GM12878 (cell line): ENCODE data around the gene DACH1. TPM values are rescaled to one million over a fixed set of nuclear protein-coding genes. Genes with fewer than 3 reads are reported as not detected.

Experiments
- ATAC-seq: fragments of 200-7000 bp; cut with Tn5 transposase; 3 replicates; pipeline ENCODE4 v1.9.1; 2020; ENCODE audit warnings: mild to moderate bottlenecking, moderate library complexity
- BruUV-seq: library from RNA; stranded (reverse); fragments of 400-500 nt; replicated peaks from 2 replicates; lab custom pipeline; 2021; lab: Mats Ljungman, UMichigan
- CTCF ChIA-PET: fragments of 300-600 bp; sonication (Branson Sonifier 250); formaldehyde crosslinking; extraction: SDS; loops from one replicate; lab custom pipeline; 2021; ENCODE audit warnings: inconsistent platforms; lab: Yijun Ruan, JAX
- POLR2A ChIA-PET: fragments of 350-600 bp; formaldehyde crosslinking; extraction: SDS; loops from one replicate; lab custom pipeline; 2021; ENCODE audit warnings: inconsistent platforms; lab: Charles Lee
- RAD21 ChIA-PET: fragments of 300-600 bp; sonication (Branson Sonifier 250); formaldehyde crosslinking; loops from one replicate; lab custom pipeline; 2023; ENCODE audit warnings: antibody characterized with exemption; ENCODE audit not compliant: unreplicated experiment; lab: Charles Lee
- SMC1A ChIA-PET: fragments of 300-600 bp; sonication (Branson Sonifier 250); formaldehyde crosslinking; loops from one replicate; lab custom pipeline; 2023; ENCODE audit not compliant: unreplicated experiment, uncharacterized antibody; lab: Charles Lee
- DNase-seq: peaks from one replicate; pipeline ENCODE4 v3.0.0-alpha.2; 2011; ENCODE audit warnings: low read depth, low spot score
- FAIRE-seq: peaks from 3 replicates; lab custom pipeline; 2011; peaks lifted over from hg19 to GRCh38; lab: Jason Lieb, UNC
- H2AFZ ChIP-seq: 2 replicates; pipeline ENCODE4 v1.6.0; 2011; ENCODE audit warnings: low read depth, low read length, control low read depth; ENCODE audit not compliant: control insufficient read depth
- H3K27ac ChIP-seq: 2 replicates; pipeline ENCODE4 v1.5.1; 2011; ENCODE audit warnings: control low read depth; ENCODE audit not compliant: control insufficient read depth, insufficient read depth
- H3K27me3 ChIP-seq, 2 experiments: replicated peaks in 1 of 2; 2 replicates each; pipeline versions ENCODE4 v1.6.0 to v1.6.1; 2011; ENCODE audit warnings: low read length in 1 of 2; ENCODE audit not compliant: control insufficient read depth in 2 of 2, insufficient read depth in 2 of 2
- H3K36me3 ChIP-seq, 2 experiments: 2 replicates each; pipeline ENCODE4 v1.5.1; 2011; ENCODE audit warnings: low read length in 1 of 2; ENCODE audit not compliant: control insufficient read depth in 2 of 2, insufficient read depth in 2 of 2
- H3K4me1 ChIP-seq: 2 replicates; pipeline ENCODE4 v1.6.1; 2011; ENCODE audit warnings: mild to moderate bottlenecking, low read length, moderate library complexity, mixed read lengths; ENCODE audit not compliant: control insufficient read depth, insufficient read depth
- H3K4me2 ChIP-seq: 2 replicates; pipeline ENCODE4 v1.6.0; 2011; ENCODE audit warnings: control low read depth; ENCODE audit not compliant: control insufficient read depth, insufficient read depth
- H3K4me3 ChIP-seq: fragments of 200-600 bp; sonication (generic); 2 replicates; pipeline ENCODE4 v1.5.1; 2016
- H3K79me2 ChIP-seq: 2 replicates; pipeline ENCODE4 v1.6.0; 2011; ENCODE audit warnings: low read length; ENCODE audit not compliant: control insufficient read depth, insufficient read depth
- H3K9ac ChIP-seq: 2 replicates; pipeline ENCODE4 v1.8.0; 2011; ENCODE audit warnings: low read length, control low read depth, mixed read lengths; ENCODE audit not compliant: control insufficient read depth, insufficient read depth
- H3K9me3 ChIP-seq: replicated peaks from 3 replicates; pipeline ENCODE4 v1.5.1; 2011; ENCODE audit warnings: mild to moderate bottlenecking, low read length; ENCODE audit not compliant: control insufficient read depth, insufficient read depth
- H4K20me1 ChIP-seq: 2 replicates; pipeline ENCODE4 v1.6.0; 2011; ENCODE audit not compliant: control insufficient read depth, insufficient read depth
- CHD1 ChIP-seq: IDR thresholded peaks from 2 replicates; pipeline ENCODE4 v1.6.1; 2012; ENCODE audit warnings: low read depth, low read length, improper control_type of control experiment
- CREB1 ChIP-seq: IDR thresholded peaks from 2 replicates; pipeline ENCODE4 v1.6.1; 2012; ENCODE audit warnings: low read depth, mild to moderate bottlenecking, inconsistent platforms
- CREM ChIP-seq: IDR thresholded peaks from 2 replicates; pipeline ENCODE4 v1.6.1; 2014; ENCODE audit warnings: antibody characterized with exemption, low read depth
- FOXK2 ChIP-seq: fragments of 450-650 bp; IDR thresholded peaks from 2 replicates; pipeline ENCODE4 v1.6.1; 2017; ENCODE audit warnings: mild to moderate bottlenecking, moderate library complexity
- IRF3 ChIP-seq: fragments of 450-650 bp; IDR thresholded peaks from 2 replicates; pipeline ENCODE4 v1.6.1; 2014; ENCODE audit warnings: mild to moderate bottlenecking
- JUNB ChIP-seq: IDR thresholded peaks from 2 replicates; pipeline ENCODE4 v1.6.1; 2016; ENCODE audit warnings: antibody characterized with exemption, mild to moderate bottlenecking
- NFIC ChIP-seq: IDR thresholded peaks from 2 replicates; pipeline ENCODE4 v1.6.1; 2012; ENCODE audit warnings: low read depth, mild to moderate bottlenecking, inconsistent platforms, low read length, moderate library complexity
- NFYA ChIP-seq: IDR thresholded peaks from 2 replicates; pipeline ENCODE4 v1.6.1; 2011; ENCODE audit warnings: low read depth, mild to moderate bottlenecking, low read length, improper control_type of control experiment, borderline replicate concordance
- NR2C1 ChIP-seq: fragments of 450-650 bp; IDR thresholded peaks from 2 replicates; pipeline ENCODE4 v1.6.1; 2017; ENCODE audit warnings: antibody characterized with exemption, mild to moderate bottlenecking, moderate library complexity
- PAX8 ChIP-seq: fragments of 450-650 bp; IDR thresholded peaks from 2 replicates; pipeline ENCODE4 v1.6.1; 2017; ENCODE audit warnings: mild to moderate bottlenecking, moderate library complexity
- SPI1 ChIP-seq: IDR thresholded peaks from 2 replicates; pipeline ENCODE4 v1.6.1; 2011; ENCODE audit warnings: low read depth, mild to moderate bottlenecking, low read length, moderate library complexity, borderline replicate concordance; ENCODE audit not compliant: insufficient read depth
- SREBF1 ChIP-seq: IDR thresholded peaks from 2 replicates; pipeline ENCODE4 v1.6.1; 2012; ENCODE audit warnings: mild to moderate bottlenecking, low read length
- TAF1 ChIP-seq: IDR thresholded peaks from 2 replicates; pipeline ENCODE4 v1.6.1; 2011; ENCODE audit warnings: mild to moderate bottlenecking, low read depth, low read length, borderline replicate concordance
- TBL1XR1 ChIP-seq: IDR thresholded peaks from 2 replicates; pipeline ENCODE4 v1.6.1; 2012; ENCODE audit warnings: low read depth, low read length, improper control_type of control experiment
- WRNIP1 ChIP-seq: IDR thresholded peaks from 2 replicates; pipeline ENCODE4 v1.6.1; 2011; ENCODE audit warnings: low read depth, low read length, improper control_type of control experiment, borderline replicate concordance
- WGBS: methylation state at CpG from one replicate; pipeline ENCODE4 v1.1.6; 2016; ENCODE audit warnings: low lambda C conversion rate; ENCODE audit not compliant: insufficient replicate concordance, insufficient coverage; ENCODE audit errors: missing lambda C conversion rate; 5-methylcytosine and 5-hydroxymethylcytosine counted together
- in situ Hi-C: fragments of 300-500 bp; cut with MboI; formaldehyde crosslinking; loops from 9 replicates; pipeline ENCODE4 v1.14.3; 2018; ENCODE audit warnings: mixed read lengths
- intact Hi-C: fragments of 100-400 bp; cut with micrococcal nuclease; formaldehyde crosslinking; loops from one replicate; pipeline ENCODE4 v1.14.2; 2022; ENCODE audit not compliant: unreplicated experiment
- polyA plus RNA-seq, 11 experiments: library from polyadenylated mRNA; depleted of rRNA in 4 of 11; unstranded in 6 of 11; stranded (reverse) in 5 of 11; fragments of >200 nt; fragmentation: Nextera tagmentation in 4 of 11; fragmentation: Illumina TruSeq in 1 of 11; extraction: Ambion mirVana in 4 of 11; extraction: Trizol in 1 of 11; gene quantifications; 1 replicate in 1 of 11; 2 replicates in 10 of 11; pipeline versions ENCODE4 v1.2.1 to v1.2.3, GENCODE V29; 2011 to 2016; ENCODE audit warnings: inconsistent platforms in 2 of 11, missing spikeins in 2 of 11, low read depth in 1 of 11
- total RNA-seq, 4 experiments: library from RNA; depleted of rRNA in 3 of 4; stranded (reverse); fragments of >200 nt in 3 of 4; fragmentation: Illumina TruSeq in 1 of 4; extraction: Trizol in 1 of 4; gene quantifications; 2 replicates each; pipeline versions ENCODE4 v1.2.1 to v1.2.3, GENCODE V29; 2013 to 2021
- TF ChIP-seq, protein P1 (sequence below): fragments of 450-650 bp; IDR thresholded peaks from 2 replicates; pipeline ENCODE4 v1.6.1; 2017; ENCODE audit warnings: low read depth, mild to moderate bottlenecking, moderate library complexity

Gene DACH1
- total and polyA plus RNA-seq, 10 of the 15 experiments (the other 5 are each of a cell fraction or from before 2014, with no cell fraction given) = 0.05 TPM; not detected in 9

GRCh38 chr13:71820699-71821098, 46.3 kb downstream of the DACH1 start (continued):
- TF ChIP-seq NR2C1 = no peak
- no peak for TF ChIP-seq FOXK2
- no peak for TF ChIP-seq CHD1
- TF ChIP-seq IRF3 = no peak
- TF ChIP-seq CREM = no peak
- no peak for TF ChIP-seq NFYA
- no peak for TF ChIP-seq PAX8
- TF ChIP-seq, protein P1, sequence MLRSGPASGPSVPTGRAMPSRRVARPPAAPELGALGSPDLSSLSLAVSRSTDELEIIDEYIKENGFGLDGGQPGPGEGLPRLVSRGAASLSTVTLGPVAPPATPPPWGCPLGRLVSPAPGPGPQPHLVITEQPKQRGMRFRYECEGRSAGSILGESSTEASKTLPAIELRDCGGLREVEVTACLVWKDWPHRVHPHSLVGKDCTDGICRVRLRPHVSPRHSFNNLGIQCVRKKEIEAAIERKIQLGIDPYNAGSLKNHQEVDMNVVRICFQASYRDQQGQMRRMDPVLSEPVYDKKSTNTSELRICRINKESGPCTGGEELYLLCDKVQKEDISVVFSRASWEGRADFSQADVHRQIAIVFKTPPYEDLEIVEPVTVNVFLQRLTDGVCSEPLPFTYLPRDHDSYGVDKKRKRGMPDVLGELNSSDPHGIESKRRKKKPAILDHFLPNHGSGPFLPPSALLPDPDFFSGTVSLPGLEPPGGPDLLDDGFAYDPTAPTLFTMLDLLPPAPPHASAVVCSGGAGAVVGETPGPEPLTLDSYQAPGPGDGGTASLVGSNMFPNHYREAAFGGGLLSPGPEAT = no peak
- no peak for TF ChIP-seq TBL1XR1
- no peak for TF ChIP-seq WRNIP1
- TF ChIP-seq CREB1 = no peak

GRCh38 chr13:71817335-71817734, 49.7 kb downstream of the DACH1 start:
- Histone ChIP-seq H4K20me1 (no peaks in the 10 kb centered on the region), H3K36me3 (no peaks in the 10 kb centered on the region), H3K4me3 (no peak overlapping the region), H3K4me2 (no peak overlapping the region), H3K27me3 (no peaks in the 10 kb centered on the region), H3K4me1 (no peaks in the 10 kb centered on the region), H3K79me2 (no peaks in the 10 kb centered on the region), H3K27ac (no peak overlapping the region), H2AFZ (no peak overlapping the region), H3K9me3 (no peaks in the 10 kb centered on the region), H3K9ac (no peak overlapping the region)
- intact Hi-C loops = no loop called here
- no peak for FAIRE-seq
- BruUV-seq = no TSS peak
- no peak for ATAC-seq
- ChIA-PET CTCF (no interaction called here), RAD21 (no interaction called here), SMC1A (no interaction called here), POLR2A (no interaction called here)
- in situ Hi-C loops = no loop called here
- DNase-seq = no peak
- WGBS = 50% methylated on average over 1 of the region's 1 CpG
- TF ChIP-seq NFIC (no peak), SPI1 (no peak), TBL1XR1 (no peak), JUNB (no peak), TAF1 (no peak), SREBF1 (no peak)
